ENCODE results near the gene CNNM4.

Gene CNNM4
- long read RNA-seq, donor 1, full-length matches to known transcripts, result 2 of 7 reads
- long read RNA-seq, donor 1, partial matches to known transcripts, result 5 of 7 reads
- long read RNA-seq, donor 1, other reads (novel, unspliced or antisense), result 0 of 7 reads
- long read RNA-seq, donor 2, full-length matches to known transcripts, result 3 of 3 reads
- long read RNA-seq, donor 2, partial matches to known transcripts, result 0 of 3 reads
- long read RNA-seq, donor 2, other reads (novel, unspliced or antisense), result 0 of 3 reads
- long read RNA-seq, donor 3, result 0 reads
- long read RNA-seq, donor 4, partial matches to known transcripts, result 10 of 10 reads
- long read RNA-seq, donor 4, other reads (novel, unspliced or antisense), result 0 of 10 reads
- long read RNA-seq, donor 5, full-length matches to known transcripts, result 3 of 3 reads
- long read RNA-seq, donor 5, partial matches to known transcripts, result 0 of 3 reads
- long read RNA-seq, donor 5, other reads (novel, unspliced or antisense), result 0 of 3 reads
- long read RNA-seq, donor 6, partial matches to known transcripts, result 6 of 6 reads
- long read RNA-seq, donor 6, other reads (novel, unspliced or antisense), result 0 of 6 reads
- long read RNA-seq, donor 7, full-length matches to known transcripts, result 2 of 26 reads
- long read RNA-seq, donor 7, partial matches to known transcripts, result 24 of 26 reads
- long read RNA-seq, donor 7, other reads (novel, unspliced or antisense), result 0 of 26 reads
- long read RNA-seq, donor 8, full-length matches to known transcripts, result 4 of 4 reads
- long read RNA-seq, donor 8, partial matches to known transcripts, result 0 of 4 reads
- long read RNA-seq, donor 8, other reads (novel, unspliced or antisense), result 0 of 4 reads

DNA sequence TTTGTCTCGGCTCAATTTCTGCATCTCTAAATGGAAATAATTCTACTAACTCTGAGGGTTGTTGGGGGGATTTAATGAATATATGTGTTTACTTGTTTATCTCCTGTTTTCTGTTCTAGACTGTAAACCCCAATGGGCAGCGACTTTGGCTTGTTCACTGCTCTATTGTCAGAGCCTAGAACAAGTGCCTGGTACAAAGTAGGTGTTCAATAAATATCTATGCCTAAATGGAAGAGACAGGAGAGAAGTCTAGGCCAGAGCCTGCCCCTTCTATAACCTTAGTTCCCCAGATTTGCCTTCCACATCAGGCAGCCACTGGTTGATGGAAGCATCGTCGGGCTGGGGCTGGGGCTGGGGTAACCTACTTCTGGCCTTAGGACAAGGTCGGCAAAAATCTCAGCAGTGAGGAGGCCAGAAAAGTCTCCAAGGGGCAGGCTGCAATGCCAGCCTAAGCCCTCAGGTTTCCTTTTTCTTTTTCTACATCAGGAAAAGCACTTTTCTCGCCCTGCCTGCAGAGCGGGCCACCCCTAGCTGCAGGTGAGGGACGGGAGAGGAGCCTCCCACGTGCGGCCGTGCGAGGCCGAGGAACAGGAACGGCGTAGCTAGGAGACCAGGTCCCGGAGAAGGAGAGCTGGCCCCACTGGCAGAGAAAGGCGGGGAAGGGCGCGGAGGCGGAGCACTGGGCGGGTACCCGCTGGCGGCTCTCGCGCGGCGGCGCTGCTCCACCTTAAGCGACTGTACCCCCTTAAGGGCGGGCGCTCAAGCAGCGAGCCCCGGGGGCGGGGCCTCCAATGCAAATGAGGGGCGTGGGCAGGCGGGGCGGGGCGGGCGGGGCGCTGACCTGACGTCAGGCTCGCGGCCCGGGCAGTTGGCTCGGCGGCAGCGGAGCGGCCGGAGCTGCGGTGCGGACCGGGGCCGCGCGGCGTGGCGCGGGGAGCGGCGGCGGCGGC lies at the start of gene CNNM4:
CNNM4 (plus strand) TSS at position 867 of the 950 bp plus-strand sequence. CDS start 98 bp downstream, outside the sequence.
- DNase-seq, result peak; percentile 82

GRCh38 chr2:96710985-96711384 lies 49.7 kb upstream of the CNNM4 start:
- DNase-seq, result no peak

- DNase-seq, result no peak
Measured at GRCh38 chr2:96715658-96716057, 45.0 kb upstream of the CNNM4 start.

DNA sequence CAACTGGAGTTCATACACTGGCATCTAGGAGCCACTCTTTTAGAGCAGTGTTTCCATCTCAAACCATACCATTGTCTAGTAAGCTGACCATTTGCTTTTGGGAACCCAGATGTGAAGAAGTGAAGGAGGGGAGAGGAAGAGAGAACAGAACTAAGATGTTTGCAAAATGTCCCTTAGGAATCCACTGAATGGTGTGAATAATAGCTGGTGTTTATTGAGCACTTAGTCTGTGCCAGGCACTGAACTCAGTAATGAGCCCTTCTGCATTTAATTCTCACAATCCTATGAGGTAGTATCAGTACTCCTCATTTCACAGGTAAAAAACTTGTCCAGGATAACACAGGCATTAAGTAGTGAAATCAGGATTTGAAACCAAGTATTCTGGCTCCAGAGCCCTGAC lies 44.3 kb upstream of the CNNM4 start:
- DNase-seq, result no peak

GRCh38 chr2:96726131-96726530 lies 34.6 kb upstream of the CNNM4 start:
- no peak for DNase-seq

GRCh38 chr2:96727431-96727830 lies 33.3 kb upstream of the CNNM4 start:
- DNase-seq, result no peak

- DNase-seq, result no peak
Measured at GRCh38 chr2:96729748-96730147, 31.0 kb upstream of the CNNM4 start.

DNA sequence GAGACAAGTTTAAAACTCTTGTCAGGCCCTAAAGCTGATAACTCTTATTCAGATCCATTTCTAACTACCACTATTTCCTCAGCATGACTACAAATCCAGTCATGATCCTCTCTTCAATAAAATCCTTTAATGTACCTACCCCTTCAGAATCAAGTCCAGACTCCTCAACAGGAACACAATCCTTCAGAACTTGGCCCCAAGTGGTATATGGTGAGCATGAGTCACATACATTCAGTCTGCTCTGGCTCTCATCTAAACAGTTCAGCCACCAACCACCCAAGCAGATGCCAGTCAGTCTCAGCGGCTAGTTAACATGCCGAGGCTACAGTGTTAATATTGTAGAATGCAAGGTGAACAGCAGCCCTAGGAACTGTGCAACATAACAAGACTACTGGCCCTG lies 30.5 kb upstream of the CNNM4 start:
- no peak for DNase-seq

GRCh38 chr2:96733931-96734330 lies 26.8 kb upstream of the CNNM4 start:
- no peak for DNase-seq

DNA sequence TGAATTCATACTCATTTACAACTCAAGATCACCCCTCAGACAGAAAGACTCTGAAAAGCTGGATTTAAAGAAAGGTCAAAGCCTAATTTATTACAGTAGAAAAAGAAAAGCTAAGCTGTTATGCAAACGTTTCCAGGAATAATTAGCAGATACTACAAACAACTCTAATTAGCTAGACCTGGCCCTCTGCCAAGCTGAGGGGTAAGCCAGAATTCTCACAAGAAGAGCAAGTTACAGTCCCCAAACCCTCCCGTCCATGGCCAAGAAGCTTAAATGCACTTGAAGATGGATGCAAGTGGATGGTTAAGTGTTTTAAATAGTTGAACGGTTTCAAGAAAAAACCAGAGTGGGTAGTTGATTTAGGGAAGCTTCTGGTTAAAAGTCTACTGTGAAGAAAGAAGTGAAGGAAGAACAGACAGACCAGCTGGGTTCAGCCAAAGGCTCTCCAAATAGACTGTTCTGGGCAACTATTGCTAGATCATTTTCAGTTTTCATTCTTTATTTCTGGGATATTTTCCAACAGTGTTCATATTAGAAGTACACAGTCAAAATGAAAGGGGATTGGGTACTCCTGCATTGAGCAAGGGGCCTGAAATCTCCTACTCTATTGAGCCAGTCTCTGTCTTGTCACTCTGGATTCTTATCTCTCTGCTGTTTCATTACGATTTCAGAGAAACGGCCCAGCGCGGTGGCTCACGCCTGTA lies 25.7 kb upstream of the CNNM4 start:
- DNase-seq, result no peak

DNA sequence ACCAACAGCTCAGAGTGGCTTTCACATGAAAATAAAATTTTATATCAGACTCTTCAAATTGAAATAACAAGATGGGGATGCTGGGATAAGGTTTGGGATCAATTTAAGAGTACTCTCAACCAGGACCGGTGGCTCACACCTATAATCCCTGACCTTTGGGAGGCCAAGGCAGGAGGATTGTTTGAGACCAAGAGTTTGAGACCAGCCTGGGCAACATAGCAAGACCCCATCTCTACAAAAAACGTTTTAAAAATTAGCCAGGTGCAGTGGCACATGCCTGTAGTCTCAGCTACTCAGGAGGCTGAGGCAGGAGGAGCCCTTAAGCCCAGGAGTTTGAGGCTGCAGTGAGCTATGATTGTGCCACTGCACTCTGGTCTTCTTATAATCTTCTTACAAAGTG lies 23.5 kb upstream of the CNNM4 start:
- no peak for DNase-seq

GRCh38 chr2:96737831-96738230 lies 22.9 kb upstream of the CNNM4 start:
- no peak for DNase-seq

- DNase-seq, result no peak
Measured at GRCh38 chr2:96739076-96739632, 21.5 kb upstream of the CNNM4 start.

DNA sequence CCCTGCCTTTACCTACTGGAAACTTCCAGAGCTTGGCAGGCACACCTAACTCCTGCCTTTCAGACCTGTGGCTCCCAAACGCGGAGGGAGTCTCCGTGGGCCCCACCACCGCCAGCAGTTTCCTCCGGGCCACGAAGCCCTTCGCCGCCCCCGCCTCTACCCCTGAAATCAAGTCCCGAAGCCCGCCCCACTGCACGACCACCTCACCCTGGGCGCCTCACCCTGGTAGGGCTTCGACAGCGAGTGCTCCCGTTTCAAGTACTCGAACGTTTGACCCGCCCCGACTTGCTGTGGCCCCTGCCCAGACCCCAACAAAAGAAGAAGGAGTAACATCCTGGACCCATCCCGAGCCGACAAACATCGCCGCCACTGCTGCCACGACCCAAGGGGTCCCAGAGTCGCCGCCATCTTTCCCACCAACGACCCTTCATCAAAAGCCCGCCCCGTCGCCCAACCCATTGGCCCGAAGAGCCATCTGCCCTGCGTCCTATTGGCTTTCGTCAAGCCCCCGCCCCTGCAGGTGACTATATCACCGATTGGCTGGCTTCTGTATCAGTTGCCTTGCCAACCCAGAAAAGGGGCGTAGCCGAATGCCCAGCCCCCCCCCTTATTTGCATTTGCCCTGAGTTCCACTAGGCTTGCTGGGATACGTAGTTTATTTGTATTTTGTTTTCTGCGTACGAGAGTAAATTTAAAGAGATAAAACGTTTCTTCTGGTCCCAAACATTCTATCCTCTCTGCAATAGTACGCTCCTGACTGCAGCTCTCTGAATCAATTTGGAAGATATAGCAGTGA lies 20.9 kb upstream of the CNNM4 start, which contains the start of gene LMAN2L:
LMAN2L (minus strand) TSS at position 432 of the 796 bp plus-strand sequence; CDS start at position 408, 24 bp downstream.
- DNase-seq, result peak; percentile 83

DNA sequence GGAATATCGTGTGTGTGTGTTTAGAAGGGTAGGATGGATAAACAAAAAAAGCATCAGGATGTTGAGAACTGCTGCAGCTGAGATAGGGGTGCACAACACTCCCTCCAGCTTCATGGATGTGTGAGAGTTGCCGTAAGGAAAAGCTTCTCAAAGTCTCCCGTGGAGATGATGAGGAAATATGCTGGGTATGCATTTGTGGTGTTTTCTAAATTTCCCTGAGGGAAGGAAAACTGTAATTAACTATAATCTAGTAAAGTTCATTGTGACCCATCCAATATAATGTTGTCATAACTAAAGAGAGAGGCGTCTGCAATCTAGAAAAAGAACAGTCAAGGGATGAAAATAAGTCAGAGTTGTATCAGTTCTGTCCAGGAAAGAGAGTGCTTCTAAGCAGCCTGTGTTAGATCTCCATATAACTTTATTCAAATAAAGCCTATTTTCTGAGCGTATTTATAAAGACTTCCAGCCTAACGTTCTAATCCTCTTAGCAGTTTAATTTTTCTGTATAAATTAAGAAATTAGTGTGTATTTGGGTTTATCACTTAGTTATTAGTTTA lies 13.6 kb upstream of the CNNM4 start:
- DNase-seq, result no peak

DNA sequence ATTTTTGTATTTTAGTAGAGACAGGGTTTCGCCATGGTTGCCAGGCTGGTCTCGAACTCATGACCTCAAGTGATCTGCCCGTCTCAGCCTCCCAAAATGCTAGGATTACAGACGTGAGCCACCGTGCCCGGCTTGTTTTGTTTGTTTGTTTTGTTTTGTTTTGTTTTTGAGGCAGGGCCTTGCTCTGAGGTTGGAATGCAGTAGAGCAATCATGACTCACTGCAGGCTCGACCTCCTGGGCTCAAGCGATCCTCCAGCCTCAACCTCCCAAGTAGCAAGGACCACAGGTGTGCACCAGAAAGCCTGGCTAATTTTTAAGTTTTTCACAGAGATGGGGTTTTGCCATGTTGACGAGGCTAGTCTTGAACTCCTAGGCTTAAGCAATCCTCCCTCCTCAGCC lies 8.9 kb upstream of the CNNM4 start:
- DNase-seq, result no peak

DNA sequence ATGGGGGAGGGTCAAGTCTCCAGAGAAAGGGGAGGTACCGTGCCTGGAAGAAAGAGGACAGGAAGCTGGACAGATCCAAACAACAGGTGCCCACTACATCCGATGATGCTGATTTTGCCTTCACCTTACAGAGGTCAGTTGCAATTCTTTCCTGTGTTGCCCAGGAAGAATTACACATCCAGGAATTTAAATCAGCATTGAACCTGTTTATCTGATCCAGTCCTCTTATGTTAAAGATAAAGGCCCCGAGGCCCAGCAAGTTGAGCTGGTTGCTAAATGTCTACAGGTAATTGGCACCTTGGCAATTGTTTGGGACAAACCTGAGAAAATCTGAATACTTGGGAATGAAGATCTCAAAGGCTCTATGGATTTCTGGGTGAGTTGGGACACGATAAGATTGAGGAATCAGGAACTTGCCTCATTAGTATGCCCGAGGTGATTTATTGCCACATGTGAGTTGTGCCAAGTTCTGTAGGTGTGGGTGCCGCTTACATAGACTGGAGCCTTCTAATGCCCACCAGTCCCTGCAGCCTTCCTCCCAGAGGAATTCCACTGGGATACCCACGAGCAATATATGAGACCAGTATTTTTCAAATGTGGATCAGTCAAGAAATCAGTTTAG lies 6.9 kb upstream of the CNNM4 start:
- no peak for DNase-seq

GRCh38 chr2:96754317-96754716 lies 6.4 kb upstream of the CNNM4 start:
- DNase-seq, result no peak

DNA sequence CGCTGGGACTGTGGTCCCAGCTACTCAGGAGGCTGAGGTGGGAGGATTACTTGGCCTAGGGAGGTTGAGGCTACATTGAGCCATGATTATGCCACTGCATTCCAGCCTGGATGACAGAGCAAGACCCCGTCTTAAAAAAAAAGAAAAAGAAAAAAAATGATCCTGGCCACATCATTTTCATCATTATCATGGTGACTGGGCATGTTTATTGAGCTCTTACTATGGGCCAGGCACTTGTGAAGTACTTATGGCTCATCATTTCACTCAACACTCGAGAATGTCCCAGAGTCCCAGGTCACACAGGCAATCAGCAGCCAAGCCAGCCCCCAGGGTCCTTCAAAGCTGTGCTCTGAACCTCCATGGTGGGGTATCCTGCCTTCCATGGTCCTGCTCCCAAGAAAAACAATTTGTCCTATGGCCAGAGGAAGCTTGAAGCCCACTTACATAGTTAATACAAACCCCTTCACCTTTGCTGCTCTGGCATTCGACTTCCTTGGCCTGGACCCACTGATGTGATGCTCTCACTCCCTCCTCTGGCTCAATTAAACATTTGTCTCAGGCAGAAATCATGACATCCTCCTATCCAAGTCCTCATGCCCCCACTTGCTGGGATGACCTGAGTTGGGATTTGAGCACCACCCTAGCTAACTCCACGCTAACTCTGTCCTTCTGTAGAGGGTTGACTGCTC lies 3.8 kb upstream of the CNNM4 start:
- no peak for DNase-seq
